AG20443 (cell line): Measurements from ENCODE around the gene ROR2.

ENCODE experiments used
- DNase-seq: peaks from one replicate; pipeline ENCODE4 v3.0.0; 2012; ENCODE audit warnings: low spot score, mixed read lengths

Gene ROR2

DNA sequence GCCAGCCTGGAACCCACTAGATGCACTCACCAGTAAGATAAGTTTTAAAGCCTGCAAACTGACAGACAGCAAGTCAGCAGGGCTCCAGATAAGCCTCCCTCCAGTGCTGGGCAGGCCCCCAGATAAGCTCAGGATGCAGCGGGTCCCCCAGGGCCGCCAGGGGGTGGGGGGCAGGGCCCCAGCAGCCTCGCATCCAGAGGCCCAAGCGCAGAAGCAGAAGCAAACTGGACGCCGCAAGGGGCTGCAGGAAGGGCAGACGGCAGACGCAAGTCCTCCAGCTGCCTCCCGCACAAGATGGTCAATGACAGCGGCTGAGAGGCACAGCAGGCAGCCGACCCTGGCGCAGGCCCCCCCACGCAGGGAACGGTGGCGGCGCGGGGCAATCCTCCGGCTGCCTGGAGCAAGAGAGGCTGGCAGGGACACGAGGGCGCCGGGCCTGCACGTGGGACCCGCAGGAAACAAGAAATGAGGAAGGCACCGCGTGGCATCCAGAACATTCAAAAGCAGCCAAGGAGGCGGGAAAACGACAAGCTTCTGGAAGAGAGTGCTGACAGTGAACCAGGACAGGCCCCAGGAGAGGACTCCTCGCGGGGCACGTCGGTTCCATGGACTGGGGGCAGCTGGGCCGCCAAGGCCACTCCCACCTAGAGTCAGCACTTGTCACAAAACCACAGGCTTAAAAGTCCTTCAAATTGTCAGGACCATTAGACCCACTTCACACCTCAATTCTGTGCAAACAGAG is 49.8 kb downstream of the ROR2 start:
- peak; percentile 22 for DNase-seq

- no peak for DNase-seq
Measured at GRCh38 chr9:91899594-91899993, 50.4 kb downstream of the ROR2 start.

GRCh38 chr9:91899219-91899563 is 50.8 kb downstream of the ROR2 start:
- DNase-seq, result no peak

GRCh38 chr9:91898451-91899218 is 51.4 kb downstream of the ROR2 start:
- peak; percentile 30 for DNase-seq

GRCh38 chr9:91897201-91897600 is 52.8 kb downstream of the ROR2 start:
- DNase-seq, result no peak

GRCh38 chr9:91896513-91897121 is 53.4 kb downstream of the ROR2 start:
- peak; percentile 29 for DNase-seq

DNA sequence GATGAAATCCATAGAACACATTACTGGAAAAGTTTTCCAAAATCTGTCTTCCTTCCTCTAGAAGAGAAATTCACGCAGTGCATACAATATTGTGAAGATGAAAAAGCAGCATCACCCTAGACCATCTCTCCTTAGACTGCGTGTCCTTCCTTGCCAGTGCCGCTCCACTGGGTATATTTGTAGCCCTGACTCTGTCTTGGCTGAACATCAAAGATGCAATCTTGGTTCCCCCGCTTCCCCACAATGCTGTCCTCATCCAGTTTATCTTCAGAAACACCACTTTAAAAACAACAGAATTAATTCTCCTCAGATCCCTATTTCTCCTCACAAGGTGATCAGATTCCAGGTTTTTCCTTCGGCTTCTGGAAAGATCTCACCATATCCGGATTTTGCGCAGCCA is 53.9 kb downstream of the ROR2 start:
- DNase-seq, result no peak

DNA sequence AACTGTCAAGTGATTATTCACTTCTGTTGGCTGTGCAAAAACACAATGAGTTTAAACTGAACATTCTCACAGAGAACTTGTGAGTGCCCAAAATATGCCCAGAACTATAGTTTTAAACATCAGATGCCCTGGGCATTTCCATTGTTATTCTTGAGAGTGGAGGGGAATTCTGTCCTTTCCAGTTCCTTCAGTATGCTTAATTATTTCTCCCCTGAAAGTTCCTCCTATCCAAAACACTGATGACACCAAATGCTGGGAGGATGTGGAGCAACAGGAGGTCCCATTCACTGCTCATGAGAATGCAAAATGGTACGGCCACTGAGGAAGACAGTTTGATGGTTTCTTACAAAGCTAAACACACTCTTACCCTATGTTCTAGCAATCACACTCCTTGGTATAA is 55.5 kb downstream of the ROR2 start:
- DNase-seq, result no peak

- DNase-seq, result no peak
Measured at GRCh38 chr9:91894023-91894422, 56.0 kb downstream of the ROR2 start.

- no peak for DNase-seq
Measured at GRCh38 chr9:91891915-91892314, 58.1 kb downstream of the ROR2 start.

- no peak for DNase-seq
Measured at GRCh38 chr9:91890662-91891061, 59.4 kb downstream of the ROR2 start.

- DNase-seq, result no peak
Measured at GRCh38 chr9:91889161-91889911, 60.7 kb downstream of the ROR2 start.

DNA sequence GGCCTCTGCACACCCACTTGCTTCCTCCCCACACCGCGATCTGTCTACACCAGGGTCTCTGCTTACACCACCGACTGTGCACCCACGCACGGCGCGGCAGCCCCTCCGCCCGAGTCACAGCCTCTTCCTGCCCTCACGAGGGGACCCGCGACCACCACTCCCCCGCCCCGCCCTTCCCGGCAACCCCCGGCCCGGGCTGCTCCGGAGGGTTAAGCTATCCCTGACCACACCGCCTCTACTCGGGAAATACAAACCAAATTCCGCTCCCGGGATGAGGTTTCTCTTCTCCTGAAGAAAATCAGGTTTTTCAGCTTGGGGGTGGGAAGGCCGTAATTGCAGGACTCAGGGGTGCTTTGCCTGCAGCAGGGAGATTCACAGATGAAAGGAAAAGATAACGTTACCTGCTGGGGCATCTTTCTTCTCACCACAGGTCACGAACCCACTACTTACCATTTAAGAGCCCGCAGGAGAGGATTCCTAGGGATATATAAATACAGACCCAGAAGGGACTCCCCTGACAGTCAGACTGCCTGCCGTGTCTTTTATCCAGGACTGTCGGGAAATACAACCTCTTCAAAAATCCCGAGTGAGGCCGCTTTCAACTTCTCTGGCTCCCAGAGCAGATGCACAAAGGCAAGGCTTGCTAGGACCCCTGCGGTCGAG is 63.5 kb downstream of the ROR2 start:
- DNase-seq, result no peak

DNA sequence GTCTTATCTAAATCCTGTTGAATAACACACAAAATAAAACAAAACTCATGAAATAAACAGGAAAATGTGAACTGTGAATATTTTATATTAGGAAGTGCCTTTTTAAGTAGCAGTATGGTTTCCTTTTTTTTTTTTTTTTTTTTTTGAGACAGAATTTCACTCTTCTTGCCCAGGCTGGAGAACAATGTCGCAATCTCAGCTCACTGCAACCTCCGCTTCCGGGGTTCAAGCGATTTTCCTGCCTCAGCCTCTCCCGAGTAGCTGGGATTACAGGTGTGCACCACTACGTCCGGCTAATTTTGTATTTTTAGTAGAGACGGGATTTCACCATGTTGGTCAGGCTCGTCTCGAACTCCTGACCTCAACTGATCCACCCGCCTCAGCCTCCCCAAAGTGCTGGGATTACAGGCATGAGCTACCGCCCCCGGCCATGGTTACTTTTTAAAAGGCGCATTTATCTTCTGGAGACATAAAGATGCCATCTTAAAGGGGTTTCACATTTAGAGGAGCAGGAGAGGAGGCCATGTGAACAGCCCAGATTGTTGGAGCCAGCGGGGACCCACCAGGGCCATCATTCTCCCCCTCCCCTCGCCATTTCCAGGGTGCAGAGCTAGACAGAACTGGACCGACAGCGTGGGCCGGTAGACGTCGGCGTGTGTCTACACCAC is 64.1 kb downstream of the ROR2 start:
- DNase-seq, result no peak

- DNase-seq, result no peak
Measured at GRCh38 chr9:91884696-91885687, 65.0 kb downstream of the ROR2 start.

DNA sequence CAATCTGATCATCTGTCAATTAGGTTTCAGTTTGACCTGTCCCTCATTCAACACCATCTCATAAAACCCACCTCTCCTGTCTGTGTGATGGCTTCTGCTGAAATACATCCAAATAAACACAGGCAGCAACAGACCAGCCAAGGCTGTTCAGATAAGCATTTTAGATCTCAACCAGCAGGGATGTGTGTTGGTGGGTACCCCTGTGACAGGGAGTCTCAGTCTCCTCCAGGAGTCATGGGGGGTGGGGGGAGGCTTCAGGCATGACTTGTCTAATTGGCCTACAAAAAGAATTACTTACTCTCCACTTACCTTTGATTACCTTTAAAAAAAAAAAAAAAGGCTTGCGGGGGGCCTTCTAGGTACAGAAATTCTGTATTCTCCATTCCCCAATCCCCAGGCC is 65.9 kb downstream of the ROR2 start:
- no peak for DNase-seq

DNA sequence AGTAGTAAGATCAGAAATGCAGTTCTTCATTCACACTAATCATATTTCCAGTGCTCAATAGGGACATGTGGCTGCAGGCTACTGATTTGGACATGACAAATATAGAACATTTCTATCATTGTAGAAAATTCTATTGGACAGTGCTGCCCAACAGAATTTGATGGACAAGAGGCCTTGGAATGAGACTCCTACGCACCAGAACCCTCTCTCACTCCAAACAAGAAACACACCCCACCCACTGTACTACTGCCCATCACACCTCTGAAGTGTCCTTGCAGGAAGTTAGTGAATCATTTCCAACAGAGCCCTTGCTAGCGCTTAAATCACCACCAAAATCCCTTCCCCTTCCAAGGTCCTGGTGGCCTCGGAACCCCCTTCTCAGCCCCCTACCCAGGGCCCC is 66.5 kb downstream of the ROR2 start:
- no peak for DNase-seq

- DNase-seq, result no peak
Measured at GRCh38 chr9:91882627-91883026, 67.4 kb downstream of the ROR2 start.

- DNase-seq, result no peak
Measured at GRCh38 chr9:91880378-91880972, 69.6 kb downstream of the ROR2 start.

DNA sequence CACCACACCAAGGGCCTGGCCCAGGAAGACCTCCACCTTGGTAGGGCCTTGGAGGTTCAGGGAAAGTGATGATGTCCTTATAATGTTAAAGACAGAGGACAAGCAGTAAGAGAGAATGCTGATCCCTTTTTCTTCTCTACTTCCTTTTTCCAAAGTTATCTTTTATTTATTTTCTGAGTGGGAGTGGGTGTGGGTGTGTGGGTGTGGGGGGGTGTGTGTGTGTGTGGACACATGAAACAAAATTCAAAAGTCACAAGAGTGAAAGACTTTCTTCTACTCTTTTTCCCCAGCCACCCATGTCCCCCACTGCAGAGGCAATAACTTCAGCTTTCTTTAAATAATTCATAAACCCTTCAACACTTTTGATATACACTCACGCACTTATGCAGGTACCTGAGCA is 70.8 kb downstream of the ROR2 start:
- no peak for DNase-seq
